OCI-LY3 (cell line): ENCODE data around the gene PNISR.

Experiments used
- CTCF ChIP-seq: fragments of 200-600, 300-600 bp; sonication (generic); IDR thresholded peaks from 2 replicates; pipeline ENCODE4 v1.5.1; 2014; ENCODE audit warnings: antibody characterized with exemption, low read length, low read depth
- EZH2phosphoT487 ChIP-seq: fragments of 200-600 bp; shearing (Covaris generic); IDR thresholded peaks from 2 replicates; pipeline ENCODE4 v1.6.1; 2018; ENCODE audit warnings: antibody characterized with exemption, mixed run types, low read depth

DNA sequence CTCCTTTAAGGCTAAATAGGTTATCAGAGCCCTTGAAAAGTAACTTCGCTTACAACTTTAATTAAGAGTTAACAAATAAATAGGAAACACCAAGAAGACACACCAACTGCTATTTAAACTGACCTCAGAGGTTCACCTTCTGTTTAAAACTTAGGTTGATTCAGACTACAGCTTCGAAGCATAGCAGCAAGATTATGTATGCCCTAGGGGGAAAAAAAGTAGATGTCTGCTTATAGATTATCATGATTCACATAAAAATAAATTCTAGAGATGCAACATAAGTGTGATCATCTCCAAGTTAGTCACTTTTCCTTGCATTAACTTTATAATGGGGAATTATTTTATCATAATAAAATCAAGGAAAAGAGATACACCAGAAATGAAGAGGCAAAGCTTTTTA lies 8.9 kb downstream of the PNISR start:
- TF ChIP-seq CTCF (no peak), EZH2phosphoT487 (no peak)
